A375 (cell line): Measurements from ENCODE around the gene HPCAL4. TPM values are rescaled to one million over a fixed set of nuclear protein-coding genes. Genes with fewer than 3 reads are reported as not detected.

ENCODE experiments used
- small RNA-seq: library from RNA; depleted of rRNA; stranded (forward); fragments of <200 nt; gene quantifications from one replicate; pipeline ENCODE3, GENCODE V24; 2014
- total RNA-seq: library from RNA; depleted of rRNA; stranded (reverse); fragments of >200 nt; shearing (Covaris generic); gene quantifications from 2 replicates; pipeline ENCODE4 v1.2.3, GENCODE V29; 2014; rRNA removed

Gene HPCAL4
- 0.11 and 0.19 TPM in 2 replicates for total RNA-seq

GRCh38 chr1:39691383-39692151, at the start of gene HPCAL4:
Gene HPCAL4, minus strand, starts transcription at chr1:39691433. Its CDS starts 6,830 bp downstream, at chr1:39684603.

GRCh38 chr1:39738622-39739366, 47.6 kb upstream of the HPCAL4 start, which contains the start of gene PPIE:
Gene PPIE, plus strand, starts transcription at chr1:39738882. Its CDS starts 19 bp downstream, at chr1:39738901.

GRCh38 chr1:39671793-39672550, 19.3 kb downstream of the HPCAL4 start, which contains the start of gene NT5C1A:
Gene NT5C1A, minus strand, starts transcription at chr1:39672107. Its CDS starts 69 bp downstream, at chr1:39672038.

DNA sequence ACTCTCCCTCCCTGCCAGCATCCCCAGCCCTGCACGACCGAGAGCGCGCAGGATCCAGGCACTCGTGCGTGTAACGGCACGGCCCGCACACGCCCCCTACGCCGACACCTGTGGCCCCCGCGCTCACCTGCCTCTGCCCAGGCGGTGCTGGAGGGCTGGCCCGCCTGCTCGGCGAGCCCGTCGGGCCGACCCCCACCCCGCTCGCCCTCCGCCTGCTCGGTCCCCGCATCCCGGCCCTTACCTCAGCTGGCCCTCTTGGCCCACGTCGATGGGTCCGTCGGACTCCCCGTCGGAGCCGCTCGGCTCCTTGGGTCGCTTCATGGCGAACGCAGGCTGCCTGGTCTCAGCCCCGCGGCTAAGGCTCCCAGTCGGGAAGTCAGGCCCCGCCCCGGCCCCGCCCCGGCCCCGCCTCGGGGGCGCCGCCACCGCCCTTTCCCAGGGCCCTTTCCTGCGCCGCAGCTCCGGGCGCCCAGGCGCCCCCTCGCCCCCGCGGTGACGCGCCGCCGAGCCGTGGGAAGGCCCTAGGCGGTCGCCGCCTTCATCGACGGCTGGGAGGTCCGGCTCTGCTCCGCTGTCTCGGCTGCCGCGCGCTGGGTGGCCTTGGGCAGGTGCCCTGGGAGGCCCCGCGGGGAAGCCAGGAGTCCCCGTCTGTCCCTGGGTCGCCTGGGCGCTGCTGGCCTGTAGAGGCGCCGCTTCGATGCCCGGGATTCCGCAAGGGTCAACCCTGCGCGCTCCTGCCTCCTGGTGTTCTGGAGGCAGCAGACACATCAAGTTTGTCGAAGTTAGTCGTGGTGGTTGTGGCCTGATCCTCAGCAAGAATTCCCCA, 51.7 kb downstream of the HPCAL4 start, which contains the start of gene HEYL:
HEYL (minus strand) TSS at position 339 of the 826 bp plus-strand sequence; CDS start at position 321, 18 bp downstream.

Small RNA genes lying within 50 kb of the gene (small RNA-seq; reads per million reads assigned to genes)
- gene RNU7-121P, result not detected

Other genes with a start within 250 kb of the HPCAL4 start
- gene BMP8A, start 199.8 kb downstream of the HPCAL4 start, total RNA-seq, result 1.3 and 1.6 TPM in 2 replicates
- gene PABPC4, start 114.6 kb downstream of the HPCAL4 start, total RNA-seq, result 243 and 265 TPM in 2 replicates
- not detected in 2 replicates for gene HEYL, start 51.8 kb downstream of the HPCAL4 start, total RNA-seq
- gene NT5C1A, start 19.3 kb downstream of the HPCAL4 start, total RNA-seq, result 0.34 and 1.2 TPM in 2 replicates
- gene PPIE, start 47.4 kb upstream of the HPCAL4 start, total RNA-seq, result 57.7 and 64.2 TPM in 2 replicates
- gene OXCT2, start 79.9 kb upstream of the HPCAL4 start, total RNA-seq, result 14.4 and 16.6 TPM in 2 replicates
- 10.3 and 10.9 TPM in 2 replicates for gene BMP8B, start 97.4 kb upstream of the HPCAL4 start, total RNA-seq
- 36.4 and 45.4 TPM in 2 replicates for gene TRIT1, start 192.1 kb upstream of the HPCAL4 start, total RNA-seq
- 1.6 and 2.5 TPM in 2 replicates for gene MYCL, start 210.5 kb upstream of the HPCAL4 start, total RNA-seq